GM19351 (cell line): ENCODE data around the gene TERT.

ENCODE experiments used
- ATAC-seq: cut with Tn5 transposase; IDR thresholded peaks from one replicate; pipeline ENCODE4 v1.9.1; 2021; ENCODE audit warnings: mild to moderate bottlenecking, moderate library complexity; ENCODE audit not compliant: unreplicated experiment

Gene TERT

DNA sequence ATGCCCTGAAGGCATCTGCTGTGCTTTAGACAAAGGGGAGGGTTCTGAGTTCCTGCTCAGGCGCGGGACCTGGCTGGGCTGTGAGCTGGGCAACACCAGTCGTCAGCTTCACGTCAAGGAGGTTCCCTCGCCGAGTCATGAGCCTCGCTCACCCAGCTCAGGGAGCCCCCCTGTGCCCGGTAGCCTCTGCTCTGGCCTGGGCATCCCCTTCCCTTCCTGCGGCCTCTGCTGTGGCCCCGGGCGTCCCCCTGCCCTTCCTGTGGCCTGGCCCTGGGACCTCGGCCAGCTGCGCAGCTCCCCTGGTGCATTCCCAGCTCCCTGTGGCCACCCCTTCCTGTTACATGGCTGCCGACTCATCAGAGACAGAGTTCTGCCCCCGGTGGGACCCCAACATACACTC is 29.8 kb downstream of the TERT start:
- ATAC-seq = no peak

DNA sequence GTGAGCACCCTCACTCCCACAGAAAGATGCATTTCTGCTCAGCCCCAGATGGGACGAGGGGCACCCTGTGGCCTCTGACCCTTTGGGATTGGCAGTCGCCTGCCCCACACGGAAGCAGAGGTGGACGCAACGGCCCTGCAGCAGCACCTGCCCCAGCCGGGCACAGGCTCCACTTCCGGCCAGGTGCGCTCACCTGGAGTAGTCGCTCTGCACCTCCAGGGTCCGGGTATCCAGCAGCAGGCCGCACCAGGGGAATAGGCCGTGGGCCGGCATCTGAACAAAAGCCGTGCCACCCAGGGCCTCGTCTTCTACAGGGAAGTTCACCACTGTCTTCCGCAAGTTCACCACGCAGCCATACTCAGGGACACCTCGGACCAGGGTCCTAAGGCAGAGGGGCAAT is 30.7 kb downstream of the TERT start:
- ATAC-seq = no peak

DNA sequence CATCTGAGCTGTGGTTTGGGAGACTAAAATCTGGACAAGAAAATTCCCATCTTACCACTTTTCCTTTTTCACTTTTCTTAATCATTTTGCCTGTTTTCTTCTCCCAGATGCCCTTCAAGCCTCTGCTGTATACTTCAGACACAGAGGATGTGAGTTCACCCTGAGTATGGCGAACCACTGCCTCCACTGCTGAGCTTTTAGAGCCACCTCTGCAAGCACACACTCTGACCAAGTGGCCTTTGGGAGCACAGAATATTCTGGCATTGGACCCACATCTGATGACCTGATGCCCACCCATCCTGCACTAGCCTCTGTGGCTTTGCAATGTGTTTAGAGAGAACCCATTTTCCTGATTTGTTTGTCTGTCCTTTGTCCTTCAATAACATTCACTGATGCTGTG is 32.5 kb downstream of the TERT start:
- ATAC-seq = no peak

DNA sequence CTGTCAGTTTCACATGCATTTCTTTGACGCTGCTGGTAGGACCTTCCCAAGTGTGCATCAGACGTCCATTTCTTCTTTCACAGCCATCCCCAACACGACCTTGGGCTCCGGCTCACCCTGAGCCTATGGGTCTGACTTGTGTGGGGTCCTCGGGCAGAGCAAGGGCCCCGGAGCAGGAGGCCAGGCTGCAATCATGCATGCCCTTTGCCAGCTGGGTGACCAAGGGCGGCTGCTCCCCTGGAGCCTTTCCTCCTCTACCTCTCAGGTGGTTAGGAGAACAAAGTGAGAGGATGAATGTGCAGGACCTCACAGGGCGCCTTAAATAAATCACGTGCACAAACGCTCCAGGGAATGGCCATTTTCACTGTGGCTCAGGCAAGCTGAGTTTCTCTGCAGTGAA is 33.2 kb downstream of the TERT start:
- no peak for ATAC-seq

DNA sequence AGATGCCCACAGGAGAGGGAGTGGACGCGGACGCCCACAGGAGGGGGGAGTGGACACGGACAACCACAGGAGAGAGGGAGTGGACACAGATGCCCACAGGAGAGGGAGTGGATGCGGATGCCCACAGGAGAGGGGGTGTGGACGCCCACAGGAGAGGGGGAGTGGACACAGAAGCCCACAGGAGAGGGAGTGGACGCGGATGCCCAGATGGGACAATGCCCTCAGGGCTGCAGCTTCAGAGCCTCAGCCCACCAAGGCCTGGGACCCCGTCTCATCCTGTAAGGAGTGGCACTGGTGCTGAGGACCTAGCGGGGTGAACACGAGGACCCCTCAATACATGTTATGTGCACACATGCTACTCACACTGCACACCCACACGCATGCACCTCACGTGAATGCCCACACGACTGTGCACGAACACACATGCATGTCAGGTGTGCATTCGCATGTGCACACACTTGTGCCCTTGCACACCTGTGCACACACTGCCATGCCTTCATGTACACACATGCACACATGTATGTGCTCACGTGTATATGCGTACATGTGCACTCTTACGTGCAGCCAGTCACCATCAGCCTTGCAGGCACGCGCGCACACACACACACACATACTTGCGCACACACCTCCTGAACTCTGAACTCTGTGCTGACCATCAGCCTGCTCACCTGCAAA is 34.9 kb downstream of the TERT start:
- ATAC-seq = no peak

DNA sequence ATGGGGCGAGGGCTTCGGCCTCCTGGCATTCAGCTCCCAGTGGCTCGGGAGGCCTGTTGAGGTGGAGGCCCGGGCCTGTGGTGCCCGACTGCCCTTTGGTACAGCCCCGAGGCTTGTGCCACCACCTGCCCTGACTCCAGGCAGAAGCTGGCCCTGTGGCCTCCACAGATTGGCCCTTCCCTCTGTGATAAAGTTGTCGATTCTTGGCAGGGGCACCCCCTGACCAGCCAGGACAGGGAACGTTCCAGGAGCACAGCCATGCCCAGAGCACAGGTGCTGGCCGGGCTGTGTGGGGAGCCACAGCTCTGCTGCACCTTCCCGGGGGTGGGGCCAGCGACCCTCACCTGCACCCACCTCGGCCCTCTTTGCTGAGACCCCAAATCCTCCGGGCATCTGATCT is 37.0 kb downstream of the TERT start:
- ATAC-seq = no peak

DNA sequence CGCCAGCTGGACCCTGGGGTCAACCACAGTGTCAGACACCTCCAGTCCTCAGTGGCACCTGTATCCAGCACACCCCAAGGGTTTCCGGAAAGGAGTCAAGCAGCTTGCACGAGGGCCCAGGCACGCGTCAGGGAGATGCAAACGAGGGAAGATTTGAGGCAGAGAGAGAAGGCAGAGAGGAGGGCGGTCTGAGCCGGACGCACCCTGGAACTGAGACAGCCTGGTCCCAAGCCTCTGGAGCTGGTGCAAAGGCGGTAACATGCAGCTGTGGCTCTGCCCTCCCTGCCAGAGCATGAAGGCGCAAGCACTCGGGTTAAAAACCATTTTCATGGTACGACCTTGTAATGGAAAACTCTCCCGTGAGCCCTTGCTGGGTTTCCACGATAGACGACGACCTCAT is 37.5 kb downstream of the TERT start:
- no peak for ATAC-seq

DNA sequence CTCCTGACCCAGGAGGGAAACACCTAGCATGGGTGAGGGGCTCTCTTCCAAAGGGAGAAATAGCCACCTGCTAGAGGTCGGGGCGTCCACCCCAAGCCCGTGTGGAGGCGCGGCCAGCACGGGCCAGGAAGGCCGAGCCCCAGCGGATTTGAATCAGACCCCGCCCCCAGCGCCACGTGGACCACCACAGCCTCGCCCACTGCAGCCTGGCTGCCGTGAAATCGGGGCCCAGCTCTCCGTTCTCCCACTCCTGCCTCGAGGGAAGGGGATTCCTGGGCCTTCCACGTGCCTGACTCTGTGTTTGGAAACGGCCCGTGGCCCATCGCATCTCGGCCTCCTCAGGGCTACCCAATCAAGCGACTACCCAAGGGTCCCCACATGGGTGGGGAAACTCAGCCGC is 38.1 kb downstream of the TERT start:
- ATAC-seq = no peak

DNA sequence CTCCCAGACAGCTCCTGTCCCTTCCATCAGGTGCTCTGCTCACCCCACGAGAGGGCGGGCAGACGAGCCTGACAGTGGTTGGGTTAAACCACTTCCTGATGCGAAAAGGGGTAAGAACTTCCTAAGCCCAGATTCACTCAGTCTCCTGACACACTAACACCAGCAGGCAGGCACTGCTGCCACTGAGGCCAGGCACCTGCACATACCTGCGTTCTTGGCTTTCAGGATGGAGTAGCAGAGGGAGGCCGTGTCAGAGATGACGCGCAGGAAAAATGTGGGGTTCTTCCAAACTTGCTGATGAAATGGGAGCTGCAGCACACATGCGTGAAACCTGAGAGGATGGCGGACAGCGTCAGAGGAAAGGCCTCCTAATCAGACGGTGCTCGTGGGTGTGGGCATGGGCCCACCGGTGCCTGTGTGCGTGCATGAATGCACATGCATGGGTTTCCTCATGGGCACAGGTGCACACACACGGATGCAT is 39.7 kb downstream of the TERT start:
- no peak for ATAC-seq

DNA sequence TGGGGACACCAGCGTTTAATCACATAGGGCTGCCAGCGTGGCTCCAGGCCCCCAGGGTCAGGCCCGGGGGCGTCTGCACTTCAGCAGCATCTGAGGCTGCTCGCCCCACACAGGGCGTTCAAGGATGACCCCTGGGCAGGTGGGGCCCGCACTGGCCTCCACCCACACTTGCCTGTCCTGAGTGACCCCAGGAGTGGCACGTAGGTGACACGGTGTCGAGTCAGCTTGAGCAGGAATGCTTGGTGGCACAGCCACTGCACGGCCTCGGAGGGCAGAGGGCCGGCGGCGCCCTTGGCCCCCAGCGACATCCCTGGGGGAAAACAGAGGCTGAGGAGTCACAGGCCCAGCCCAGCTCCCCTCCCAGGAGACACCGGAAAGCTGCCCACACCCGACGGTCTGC is 40.7 kb downstream of the TERT start:
- no peak for ATAC-seq

DNA sequence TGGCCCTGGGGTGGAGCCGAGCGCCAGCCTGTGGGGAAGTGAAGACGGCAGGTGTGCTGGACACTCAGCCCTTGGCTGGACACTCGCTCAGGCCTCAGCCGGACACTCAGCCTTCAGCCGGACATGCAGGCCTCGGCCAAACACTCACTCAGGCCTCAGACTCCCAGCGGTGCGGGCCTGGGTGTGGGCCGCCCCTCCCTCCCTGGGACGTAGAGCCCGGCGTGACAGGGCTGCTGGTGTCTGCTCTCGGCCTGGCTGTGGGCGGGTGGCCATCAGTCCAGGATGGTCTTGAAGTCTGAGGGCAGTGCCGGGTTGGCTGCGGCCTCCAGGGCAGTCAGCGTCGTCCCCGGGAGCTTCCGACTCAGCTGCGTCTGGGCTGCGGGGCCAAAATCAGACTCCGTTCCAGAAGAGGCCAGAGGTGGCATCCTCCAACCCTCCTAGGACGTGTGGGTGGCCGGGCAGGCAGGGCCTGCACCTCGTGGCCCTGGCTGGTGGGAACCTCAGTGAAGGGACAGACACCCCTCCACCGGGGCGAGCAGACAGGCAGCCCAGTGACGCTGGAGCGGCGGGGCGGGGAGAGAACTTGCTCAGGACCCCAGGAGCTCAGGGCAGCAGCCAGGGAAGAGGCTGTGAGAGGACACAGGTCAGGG is 41.3 kb downstream of the TERT start:
- ATAC-seq = no peak

DNA sequence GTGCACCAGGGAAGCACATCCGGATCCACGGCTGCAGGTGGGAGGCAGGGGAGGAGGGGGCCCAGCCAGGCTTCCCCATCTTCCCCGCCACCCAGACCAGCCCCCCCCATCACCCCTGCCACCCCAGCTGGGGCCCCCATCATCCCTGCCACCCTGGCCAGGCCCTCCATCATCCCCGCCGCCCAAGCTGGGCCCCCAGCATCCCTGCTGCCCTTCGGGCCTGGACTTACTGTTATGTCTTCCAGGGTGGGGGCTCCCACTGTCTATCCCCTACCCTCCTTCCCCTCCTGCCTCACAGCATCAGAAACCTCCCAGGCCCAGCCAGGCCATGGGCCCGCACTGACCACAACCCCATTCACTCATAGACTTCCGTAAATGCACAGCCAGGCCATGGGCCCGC is 42.2 kb downstream of the TERT start:
- no peak for ATAC-seq

DNA sequence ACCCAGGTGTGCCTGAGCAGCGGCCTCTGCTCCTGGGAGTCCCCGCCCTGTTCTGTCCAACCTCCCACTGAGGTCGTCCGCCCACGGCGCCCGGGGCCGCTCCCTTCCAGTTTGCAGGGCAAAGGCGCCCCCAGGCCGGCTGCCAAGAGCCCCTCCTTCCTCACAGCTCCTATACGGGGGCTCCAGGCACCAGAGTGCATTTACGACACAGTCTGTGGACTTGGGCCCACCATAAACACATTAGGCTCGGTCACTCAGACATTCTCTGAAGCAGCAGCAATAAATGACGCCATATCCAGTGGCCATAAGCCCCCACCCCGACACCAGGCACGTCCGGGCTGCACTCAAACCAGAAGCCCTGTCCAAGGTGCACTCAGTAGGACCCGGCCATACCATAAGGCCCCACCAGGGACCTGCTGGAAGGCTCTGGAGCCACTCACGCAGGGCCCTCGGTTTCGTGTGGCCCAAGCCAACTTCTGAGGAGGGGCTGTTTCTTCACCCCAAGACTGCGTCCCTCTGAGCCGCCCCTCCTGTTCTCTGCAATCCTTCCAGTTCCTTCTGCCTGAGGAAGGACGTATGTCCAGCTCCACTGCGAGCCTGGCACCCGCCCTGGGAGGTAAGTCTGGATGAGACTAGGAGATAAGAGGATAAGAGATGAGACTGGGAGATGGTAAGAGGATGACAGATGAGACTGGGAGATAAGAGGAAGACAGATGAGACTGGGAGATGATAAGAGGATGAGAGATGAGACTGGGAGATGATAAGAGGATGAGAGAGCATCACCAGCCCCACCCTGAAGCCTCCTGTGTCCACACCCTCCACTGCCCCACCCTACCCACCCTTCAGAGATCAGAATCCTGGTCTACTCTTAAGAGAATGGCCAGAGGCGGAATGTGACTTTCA is 42.9 kb downstream of the TERT start:
- no peak for ATAC-seq

DNA sequence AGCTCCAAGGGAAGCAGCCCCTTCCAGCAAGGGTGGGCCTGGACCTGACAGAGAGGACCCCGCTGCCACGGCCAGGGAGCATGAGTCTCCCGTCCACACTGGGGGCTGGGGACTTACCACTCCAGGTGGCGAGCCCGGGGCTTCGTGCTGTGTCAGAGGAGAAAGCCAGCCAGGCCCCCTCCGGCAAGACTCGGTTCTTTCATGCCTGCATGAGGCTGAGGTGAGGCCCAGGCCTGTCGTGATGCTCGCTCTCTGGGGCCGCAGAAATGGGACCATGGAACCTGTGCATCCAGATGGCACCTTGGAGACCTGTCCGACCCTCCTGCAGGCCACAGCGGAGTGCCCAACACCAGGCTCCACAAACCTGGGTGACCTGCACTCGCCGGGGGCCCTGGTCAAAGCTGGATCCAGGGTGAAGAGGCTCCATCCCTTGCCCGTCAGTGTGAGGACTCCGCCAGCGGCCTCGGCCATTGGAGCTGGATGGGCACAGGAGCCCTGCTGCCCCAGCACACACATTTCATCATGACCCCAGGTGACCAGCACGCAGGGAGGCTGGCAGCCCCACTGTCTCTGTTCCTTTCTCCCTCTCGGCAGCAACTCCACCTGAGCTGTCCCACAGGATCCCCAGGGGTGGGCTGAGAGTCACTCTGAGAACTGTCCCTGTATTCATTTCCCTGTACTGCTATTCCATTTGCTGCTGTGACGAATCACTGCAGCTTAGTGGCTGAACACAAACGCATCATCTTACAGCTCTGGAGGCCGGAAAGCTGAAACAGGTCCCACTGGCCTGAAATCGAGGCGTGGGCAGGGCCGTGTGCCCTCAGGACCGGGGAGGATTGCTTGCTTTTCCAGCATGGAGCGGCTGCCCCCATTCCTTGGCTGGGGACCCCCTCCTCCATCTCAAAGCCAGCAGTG is 45.2 kb downstream of the TERT start:
- no peak for ATAC-seq

DNA sequence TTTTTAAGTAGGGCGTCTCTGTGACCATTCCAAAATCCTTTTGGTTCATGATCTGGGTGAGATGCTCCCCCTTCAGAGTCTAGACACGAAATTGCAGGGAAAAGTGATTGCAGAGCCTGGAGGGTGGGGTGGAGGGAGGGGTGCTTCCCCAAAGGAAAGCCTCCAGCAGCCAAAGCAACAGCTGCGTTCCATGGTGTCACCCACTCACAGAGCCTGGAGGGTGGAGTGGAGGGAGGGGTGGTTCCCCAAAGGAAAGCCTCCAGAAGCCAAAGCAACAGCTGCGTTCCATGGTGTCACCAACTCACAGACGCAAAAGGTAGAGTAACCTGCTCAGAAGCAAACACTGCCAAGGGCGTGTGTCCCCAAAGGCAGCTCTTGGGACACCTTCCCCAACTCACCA is 47.1 kb downstream of the TERT start:
- no peak for ATAC-seq

DNA sequence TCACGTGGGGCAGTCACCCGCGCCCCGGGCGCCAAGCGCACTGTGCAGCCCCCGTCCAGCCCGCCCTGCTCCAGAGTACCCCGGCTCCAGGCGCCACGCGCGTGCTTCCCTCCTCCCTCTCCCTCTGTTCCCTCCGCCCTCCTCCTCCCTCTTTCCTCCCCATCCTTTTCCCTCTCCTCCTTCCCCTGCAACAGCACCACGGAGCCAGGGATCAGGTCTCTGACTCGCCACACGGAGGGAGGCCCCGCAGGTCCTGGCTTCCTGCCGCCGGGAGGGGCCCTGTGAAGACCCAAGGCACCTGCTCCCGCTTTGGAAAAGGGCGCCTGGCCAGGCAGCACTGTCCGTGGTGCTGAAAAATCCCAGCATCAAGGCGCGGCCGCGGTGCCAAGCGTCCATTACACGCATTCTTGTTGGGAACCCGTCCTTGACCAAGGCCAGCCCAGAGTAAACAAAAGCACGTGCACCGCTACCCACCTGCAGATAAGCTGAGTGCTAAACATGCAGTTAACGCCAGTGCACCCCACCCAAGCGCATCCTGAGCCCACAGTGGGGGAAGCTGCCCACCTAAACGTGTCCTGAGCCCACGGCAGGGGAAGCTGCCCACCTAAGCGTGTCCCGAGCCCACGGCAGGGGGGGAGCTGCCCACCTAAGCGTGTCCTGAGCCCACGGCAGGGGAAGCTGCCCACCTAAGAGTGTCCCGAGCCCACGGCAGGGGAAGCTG is 48.0 kb downstream of the TERT start:
- ATAC-seq = no peak

DNA sequence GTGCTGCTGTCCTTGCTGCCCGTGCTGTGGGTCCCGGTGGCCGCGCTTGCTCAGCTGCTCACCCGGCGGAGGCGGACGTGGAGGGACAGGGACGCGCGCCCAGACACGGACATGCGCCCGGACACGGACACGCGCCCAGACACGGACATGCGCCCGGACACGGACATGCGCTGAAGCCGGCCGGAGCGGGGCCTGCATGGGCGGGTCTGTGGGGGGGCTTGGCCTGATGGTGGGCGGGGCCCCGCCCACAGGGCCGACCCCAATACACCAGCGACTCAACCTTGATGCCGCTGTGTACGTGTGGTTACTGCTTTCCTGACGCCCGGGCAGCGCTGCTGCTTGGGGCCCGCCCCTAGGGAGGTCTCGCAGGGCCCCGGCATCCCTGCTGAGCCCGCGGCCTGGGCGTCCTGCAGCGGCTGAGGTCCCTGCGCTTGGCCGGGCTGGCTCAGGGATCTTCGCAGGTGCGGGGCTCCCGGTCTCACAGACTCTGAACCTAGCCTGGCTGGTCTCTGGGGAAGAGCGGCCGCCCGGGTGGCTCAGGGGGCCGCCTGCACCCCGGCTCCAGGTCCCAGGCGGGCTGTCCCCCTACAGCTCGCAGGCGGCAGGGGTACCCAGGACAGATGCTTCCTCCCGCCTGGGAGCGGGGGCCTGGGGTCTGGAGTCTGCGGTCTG is 48.8 kb downstream of the TERT start:
- ATAC-seq = no peak

DNA sequence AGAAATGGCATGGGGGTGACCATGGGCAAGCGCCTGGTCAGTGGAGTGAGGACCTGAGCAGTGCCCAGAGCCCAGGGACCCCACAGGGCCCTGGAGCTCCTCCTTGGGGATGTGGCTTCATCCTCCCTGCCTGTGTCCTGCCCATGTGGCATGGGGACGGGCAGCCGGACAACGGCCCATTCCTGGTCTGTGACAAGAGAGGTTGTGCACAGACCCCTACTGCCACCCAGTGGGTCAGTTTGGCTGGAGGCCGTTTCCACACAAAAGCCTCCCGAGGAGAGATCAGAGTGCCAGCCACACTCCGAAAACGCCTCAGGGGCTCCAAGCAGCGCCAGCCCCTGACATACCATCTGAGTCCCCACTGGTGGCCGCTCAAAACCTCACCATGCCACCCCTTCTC is 49.9 kb downstream of the TERT start:
- ATAC-seq = no peak

DNA sequence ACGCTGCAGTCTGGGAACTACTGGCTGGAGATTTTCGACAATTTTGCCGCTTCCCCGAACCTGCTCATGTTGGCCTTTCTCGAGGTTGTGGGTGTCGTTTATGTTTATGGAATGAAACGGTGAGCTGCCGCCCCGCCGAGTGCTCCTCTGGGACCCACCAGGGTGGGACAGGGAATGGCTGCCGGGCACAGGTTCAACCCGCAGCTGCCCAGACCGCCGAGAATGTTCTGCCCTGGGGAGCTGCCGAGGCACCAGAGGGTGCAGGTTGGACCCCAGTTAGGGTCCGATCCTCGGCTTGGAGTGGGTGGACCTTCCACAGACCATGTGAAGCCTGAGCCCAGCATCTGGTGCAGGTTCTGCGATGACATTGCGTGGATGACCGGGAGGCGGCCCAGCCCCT is 50.6 kb downstream of the TERT start:
- ATAC-seq = no peak
